ENCODE data around the gene GALNT9. TPM values are rescaled to one million over a fixed set of nuclear protein-coding genes. Genes with fewer than 3 reads are reported as not detected.

The GALNT9 gene
- total RNA-seq, 1 donor from 2014 or later = 2.1 TPM

- Histone ChIP-seq H3K4me3 (ENCODE audit: insufficient read depth, low read depth, low read length) (no peak overlapping the region), H2AFZ (ENCODE audit: low read depth, low read length) (no peak overlapping the region), H3K27ac (ENCODE audit: low read depth, low read length) (no peak overlapping the region), H3K9ac (ENCODE audit: low read length) (no peak overlapping the region), H3K27me3 (ENCODE audit: insufficient read depth, low read length) (no peaks in the 10 kb centered on the region), H3K79me2 (ENCODE audit: insufficient read depth, low read length) (no peaks in the 10 kb centered on the region), H3K4me1 (ENCODE audit: insufficient read depth, low read length) (peaks cover 2% of the 10 kb centered on the region), H3K4me2 (ENCODE audit: low read length) (peak overlapping the region; percentile 52), H4K20me1 (ENCODE audit: insufficient read depth, low read length) (no peaks in the 10 kb centered on the region), H3K36me3 (ENCODE audit: insufficient read depth, low read length) (no peaks in the 10 kb centered on the region), H3K9me3 (ENCODE audit: insufficient read depth, low read depth, low read length) (peaks cover 9% of the 10 kb centered on the region)
- H3K9me3 Mint-ChIP-seq (ENCODE audit: unreplicated experiment) = no peaks in the 10 kb centered on the region
- no peak overlapping the region for H3K27ac Mint-ChIP-seq (ENCODE audit: unreplicated experiment)
- FAIRE-seq (no peak), DNase-seq (ENCODE audit: low read depth) (peak; percentile 53)
- peaks cover 18% of the 10 kb centered on the region for H3K27me3 Mint-ChIP-seq (ENCODE audit: low read depth, unreplicated experiment)
- H3K4me1 Mint-ChIP-seq (ENCODE audit: low read depth, unreplicated experiment) = peaks cover 5% of the 10 kb centered on the region
- H3K36me3 Mint-ChIP-seq (ENCODE audit: low read depth, unreplicated experiment) = no peaks in the 10 kb centered on the region
- no peak overlapping the region for H3K4me3 Mint-ChIP-seq (ENCODE audit: unreplicated experiment)
- no peak for TF ChIP-seq EZH2 (IDR thresholded peaks at IDR 0.05; ENCODE audit: insufficient read depth, low read length)
- no peak for TF ChIP-seq CTCF (IDR thresholded peaks at IDR 0.05; ENCODE audit: insufficient read depth, low read depth, low read length)
Measured at GRCh38 chr12:132285991-132286681, 43.3 kb downstream of the GALNT9 start.

GRCh38 chr12:132284827-132285741, 44.3 kb downstream of the GALNT9 start:
- Histone ChIP-seq H4K20me1 (ENCODE audit: insufficient read depth, low read length) (no peaks in the 10 kb centered on the region), H3K27ac (ENCODE audit: low read depth, low read length) (no peak overlapping the region), H3K27me3 (ENCODE audit: insufficient read depth, low read length) (peaks cover 1% of the 10 kb centered on the region), H3K79me2 (ENCODE audit: insufficient read depth, low read length) (no peaks in the 10 kb centered on the region), H3K4me1 (ENCODE audit: insufficient read depth, low read length) (peaks cover 2% of the 10 kb centered on the region), H3K9ac (ENCODE audit: low read length) (no peak overlapping the region), H3K36me3 (ENCODE audit: insufficient read depth, low read length) (no peaks in the 10 kb centered on the region), H3K9me3 (ENCODE audit: insufficient read depth, low read depth, low read length) (peaks cover 7% of the 10 kb centered on the region), H2AFZ (ENCODE audit: low read depth, low read length) (no peak overlapping the region), H3K4me2 (ENCODE audit: low read length) (no peak overlapping the region), H3K4me3 (ENCODE audit: insufficient read depth, low read depth, low read length) (no peak overlapping the region)
- H3K9me3 Mint-ChIP-seq (ENCODE audit: unreplicated experiment) = no peaks in the 10 kb centered on the region
- H3K4me1 Mint-ChIP-seq (ENCODE audit: low read depth, unreplicated experiment) = peaks cover 5% of the 10 kb centered on the region
- H3K27ac Mint-ChIP-seq (ENCODE audit: unreplicated experiment) = peak overlapping the region; percentile 58
- H3K4me3 Mint-ChIP-seq (ENCODE audit: unreplicated experiment) = no peak overlapping the region
- FAIRE-seq (no peak), DNase-seq (ENCODE audit: low read depth) (no peak)
- no peak for TF ChIP-seq CTCF (IDR thresholded peaks at IDR 0.05; ENCODE audit: insufficient read depth, low read depth, low read length)
- peak; percentile 43 for TF ChIP-seq EZH2 (IDR thresholded peaks at IDR 0.05; ENCODE audit: insufficient read depth, low read length)
- H3K27me3 Mint-ChIP-seq (ENCODE audit: low read depth, unreplicated experiment) = peaks cover 21% of the 10 kb centered on the region
- no peaks in the 10 kb centered on the region for H3K36me3 Mint-ChIP-seq (ENCODE audit: low read depth, unreplicated experiment)

Measured in astrocyte (in vitro differentiated cells and primary cell).